GM18502 (cell line): Measurements from ENCODE around the gene RNPEPL1.

Experiments used
- ATAC-seq: cut with Tn5 transposase; IDR thresholded peaks from one replicate; pipeline ENCODE4 v1.9.1; 2021; ENCODE audit warnings: mild to moderate bottlenecking; ENCODE audit not compliant: unreplicated experiment, poor library complexity

The RNPEPL1 gene

GRCh38 chr2:240588006-240588655 lies 19.8 kb downstream of the RNPEPL1 start:
- ATAC-seq = no peak

- no peak for ATAC-seq
Observed at GRCh38 chr2:240588669-240589068, 20.4 kb downstream of the RNPEPL1 start.

- no peak for ATAC-seq
Observed at GRCh38 chr2:240589375-240589774, 21.1 kb downstream of the RNPEPL1 start.

GRCh38 chr2:240589850-240590525 lies 21.7 kb downstream of the RNPEPL1 start:
- ATAC-seq = no peak

GRCh38 chr2:240590681-240591111 lies 22.4 kb downstream of the RNPEPL1 start:
- no peak for ATAC-seq

GRCh38 chr2:240591226-240591625 lies 22.9 kb downstream of the RNPEPL1 start:
- no peak for ATAC-seq

- no peak for ATAC-seq
Observed at GRCh38 chr2:240591784-240592183, 23.5 kb downstream of the RNPEPL1 start.

GRCh38 chr2:240593026-240593702 lies 24.9 kb downstream of the RNPEPL1 start:
- ATAC-seq = no peak

GRCh38 chr2:240593703-240594451 lies 25.6 kb downstream of the RNPEPL1 start:
- no peak for ATAC-seq

- no peak for ATAC-seq
Observed at GRCh38 chr2:240594511-240595380, 26.5 kb downstream of the RNPEPL1 start.

- no peak for ATAC-seq
Observed at GRCh38 chr2:240595381-240596079, 27.2 kb downstream of the RNPEPL1 start.

- no peak for ATAC-seq
Observed at GRCh38 chr2:240596080-240596460, 27.8 kb downstream of the RNPEPL1 start.

- ATAC-seq = no peak
Observed at GRCh38 chr2:240596491-240596931, 28.2 kb downstream of the RNPEPL1 start.

GRCh38 chr2:240597054-240597418 lies 28.8 kb downstream of the RNPEPL1 start:
- ATAC-seq = no peak

GRCh38 chr2:240597419-240598181 lies 29.3 kb downstream of the RNPEPL1 start:
- ATAC-seq = no peak

GRCh38 chr2:240598311-240598911 lies 30.1 kb downstream of the RNPEPL1 start:
- no peak for ATAC-seq

GRCh38 chr2:240599141-240599583 lies 30.9 kb downstream of the RNPEPL1 start:
- no peak for ATAC-seq

GRCh38 chr2:240600451-240600961 lies 32.2 kb downstream of the RNPEPL1 start:
- ATAC-seq = no peak
